ENCODE data around the gene BCAS3. TPM values are rescaled to one million over a fixed set of nuclear protein-coding genes. Genes with fewer than 3 reads are reported as not detected.

Gene BCAS3
- total RNA-seq, 4 donors from 2014 or later = 41.0 to 81.4 (median 45.6) TPM

GRCh38 chr17:61285526-61286320 is 608.1 kb downstream of the BCAS3 start:
- Histone ChIP-seq H3K4me3 (no peak overlapping the region), H3K4me1 (no peaks in the 10 kb centered on the region), H3K36me3 (no peaks in the 10 kb centered on the region), H3K27ac (no peak overlapping the region), H3K27me3 (no peaks in the 10 kb centered on the region), H3K9me3 (no peaks in the 10 kb centered on the region)
- WGBS = 69% methylated on average over 11 of the region's 11 CpGs
- TF ChIP-seq POLR2A (IDR thresholded peaks at IDR 0.05) (no peak), CTCF (IDR thresholded peaks at IDR 0.05) (no peak), EP300 (IDR thresholded peaks at IDR 0.05) (no peak), POLR2AphosphoS5 (IDR thresholded peaks at IDR 0.05) (no peak)
- DNase-seq (ENCODE audit: low spot score in 2 of 2) = no peak

- H3K27ac ChIP-seq = no peak overlapping the region
- H3K9me3 ChIP-seq = no peaks in the 10 kb centered on the region
- H3K4me1 ChIP-seq = no peaks in the 10 kb centered on the region
- H3K36me3 ChIP-seq = no peaks in the 10 kb centered on the region
- 79% methylated on average over 9 of the region's 9 CpGs for WGBS
- DNase-seq (ENCODE audit: low spot score in 2 of 2) = no peak
- no peak for TF ChIP-seq POLR2A (IDR thresholded peaks at IDR 0.05)
- no peak for TF ChIP-seq CTCF (IDR thresholded peaks at IDR 0.05)
- TF ChIP-seq POLR2AphosphoS5 (IDR thresholded peaks at IDR 0.05) = no peak
- TF ChIP-seq EP300 (IDR thresholded peaks at IDR 0.05) = no peak
- H3K27me3 ChIP-seq = no peaks in the 10 kb centered on the region
- H3K4me3 ChIP-seq = no peak overlapping the region
These were observed 608.8 kb downstream of the BCAS3 start for GRCh38 chr17:61286449-61286848.

- H3K27me3 ChIP-seq = no peaks in the 10 kb centered on the region
- 74% methylated on average over 10 of the region's 10 CpGs for WGBS
- H3K4me3 ChIP-seq = no peak overlapping the region
- TF ChIP-seq POLR2A (IDR thresholded peaks at IDR 0.05) = no peak
- no peaks in the 10 kb centered on the region for H3K36me3 ChIP-seq
- H3K9me3 ChIP-seq = no peaks in the 10 kb centered on the region
- no peak for DNase-seq (ENCODE audit: low spot score in 2 of 2)
- no peak overlapping the region for H3K27ac ChIP-seq
- no peaks in the 10 kb centered on the region for H3K4me1 ChIP-seq
These were observed 612.0 kb downstream of the BCAS3 start for GRCh38 chr17:61289408-61290385.

- Histone ChIP-seq H3K4me1 (no peaks in the 10 kb centered on the region), H3K27ac (no peak overlapping the region), H3K36me3 (no peaks in the 10 kb centered on the region), H3K4me3 (no peak overlapping the region), H3K27me3 (no peaks in the 10 kb centered on the region), H3K9me3 (no peaks in the 10 kb centered on the region)
- TF ChIP-seq CTCF (IDR thresholded peaks at IDR 0.05) (no peak), POLR2A (IDR thresholded peaks at IDR 0.05) (no peak), POLR2AphosphoS5 (IDR thresholded peaks at IDR 0.05) (no peak), EP300 (IDR thresholded peaks at IDR 0.05) (no peak)
- WGBS = 53% methylated on average over 10 of the region's 10 CpGs
- DNase-seq (ENCODE audit: low spot score in 2 of 2) = no peak
These were observed 614.0 kb downstream of the BCAS3 start for GRCh38 chr17:61291451-61292285.

- H3K36me3 ChIP-seq = no peaks in the 10 kb centered on the region
- 92% methylated on average over 2 of the region's 2 CpGs for WGBS
- no peak for TF ChIP-seq POLR2A (IDR thresholded peaks at IDR 0.05)
- TF ChIP-seq EP300 (IDR thresholded peaks at IDR 0.05) = no peak
- no peak for TF ChIP-seq CTCF (IDR thresholded peaks at IDR 0.05)
- no peak for TF ChIP-seq POLR2AphosphoS5 (IDR thresholded peaks at IDR 0.05)
- H3K4me1 ChIP-seq = no peaks in the 10 kb centered on the region
- H3K4me3 ChIP-seq = no peak overlapping the region
- no peak for DNase-seq (ENCODE audit: low spot score in 2 of 2)
- H3K27me3 ChIP-seq = no peaks in the 10 kb centered on the region
- no peaks in the 10 kb centered on the region for H3K9me3 ChIP-seq
- no peak overlapping the region for H3K27ac ChIP-seq
These were observed 616.6 kb downstream of the BCAS3 start for GRCh38 chr17:61294286-61294685.
